Brain pericyte (primary cell): ENCODE measurements around the gene CPN2.

Experiments used
- DNase-seq: peaks from one replicate; pipeline ENCODE4 v3.0.0-alpha.2; 2012; ENCODE audit warnings: low read depth, low spot score

The CPN2 gene

DNA sequence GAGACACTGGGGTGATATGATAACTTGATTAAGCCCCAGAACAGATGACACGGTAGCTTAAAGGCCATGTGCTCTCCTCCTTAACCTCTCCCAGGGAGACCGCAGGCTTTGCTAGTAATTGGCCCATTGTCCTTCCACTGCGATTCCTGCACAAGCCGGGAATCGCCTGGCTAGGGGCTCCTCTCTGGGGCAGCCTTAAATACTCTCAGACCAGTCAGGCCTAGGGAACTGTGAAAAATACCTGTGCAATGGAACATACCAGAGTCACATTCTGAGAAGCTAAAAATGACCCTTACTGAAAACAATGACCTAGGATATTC, 56.3 kb downstream of the CPN2 start:
- no peak for DNase-seq

DNA sequence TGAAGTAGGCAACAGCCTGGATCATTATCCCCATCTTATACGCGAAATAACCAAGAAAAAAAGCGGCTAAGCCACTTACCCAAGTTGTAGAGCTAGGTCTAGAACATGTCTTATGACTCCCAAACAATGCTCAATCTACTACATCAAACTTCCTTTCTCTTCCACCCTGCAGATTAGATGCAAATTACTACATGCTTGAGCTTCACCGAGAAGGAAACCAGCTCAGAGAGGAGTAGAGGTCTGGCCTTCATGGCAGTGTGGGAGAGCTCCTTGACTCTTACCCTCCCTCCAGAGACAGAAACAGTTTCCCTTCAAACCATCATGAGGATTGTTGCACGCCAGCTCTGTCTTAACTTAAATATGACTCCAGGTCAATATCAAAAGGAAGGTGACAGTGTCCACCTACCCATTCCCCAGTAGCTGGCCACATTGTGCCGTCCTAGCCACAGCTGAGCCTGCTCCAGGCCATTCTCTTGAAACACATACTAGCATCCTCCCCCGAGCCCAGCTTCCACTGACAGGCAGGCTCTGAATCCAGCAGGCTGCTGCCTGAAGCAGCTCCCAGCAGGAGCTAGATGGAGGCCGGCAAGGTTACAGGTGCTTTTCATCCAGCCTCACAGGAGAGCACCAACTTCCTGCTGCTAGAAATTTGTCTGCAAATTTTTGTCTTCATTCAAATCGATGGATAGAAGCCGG, 56.8 kb downstream of the CPN2 start:
- DNase-seq: no peak

DNA sequence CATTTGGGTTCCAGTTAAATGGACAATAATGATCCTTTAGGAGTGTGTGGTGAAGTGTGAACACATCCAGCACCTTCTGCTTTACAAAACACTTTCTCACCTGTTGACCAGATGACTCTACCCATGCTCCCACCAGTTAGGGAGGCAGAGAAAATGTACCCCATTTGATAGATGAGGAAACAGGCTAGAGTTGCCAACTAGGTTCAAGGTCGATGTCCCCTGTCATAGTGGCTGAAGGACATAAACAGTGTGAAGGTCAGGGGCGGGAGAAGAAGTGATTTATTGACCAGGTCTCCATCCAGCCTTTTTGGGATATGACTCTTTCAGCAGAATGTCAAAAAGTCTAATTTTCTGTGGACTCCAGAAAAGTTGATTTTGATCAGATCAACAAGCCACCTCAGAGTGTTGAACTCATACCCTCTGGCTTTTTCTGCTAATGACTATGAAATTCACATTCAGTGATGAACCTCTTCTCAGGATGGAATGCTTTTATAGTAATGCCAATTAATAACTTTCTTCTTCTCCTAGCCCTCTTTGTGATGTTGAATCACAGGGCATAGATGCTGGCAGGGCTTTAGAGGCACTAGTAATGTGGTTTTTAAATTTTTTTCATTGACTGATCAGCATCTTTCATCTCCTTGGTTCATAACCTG, 57.5 kb downstream of the CPN2 start:
- DNase-seq: no peak

DNA sequence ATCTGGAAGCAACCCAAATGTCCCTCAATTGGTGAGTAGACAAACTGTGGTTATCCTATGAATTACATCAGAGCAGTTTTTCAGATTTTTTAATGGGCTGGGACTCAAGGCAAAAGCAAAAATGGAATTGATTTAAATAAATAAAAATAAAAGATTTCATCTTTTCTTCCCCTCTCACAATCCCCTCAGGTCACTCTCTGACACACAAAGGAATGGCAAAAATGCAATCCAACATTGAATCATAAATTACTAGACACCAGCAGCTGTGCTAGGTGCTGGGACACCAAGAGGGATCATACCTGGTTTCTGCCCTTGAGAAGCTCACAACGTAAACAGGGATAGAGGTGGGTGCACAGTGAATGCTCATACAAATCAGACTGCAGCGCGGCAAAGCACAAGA, 58.8 kb downstream of the CPN2 start:
- no peak for DNase-seq
